Naive thymus-derived CD4-positive, alpha-beta T cell (primary cell): ENCODE measurements around the gene COMP. TPM values are rescaled to one million over a fixed set of nuclear protein-coding genes. Genes with fewer than 3 reads are reported as not detected.

Experiments
- ATAC-seq: fragments of 150-1000 bp; cut with Tn5 transposase; 2 replicates; pipeline ENCODE4 v1.10.0; 2021; ENCODE audit warnings: mild to moderate bottlenecking, moderate library complexity
- CTCF ChIA-PET: fragments of 350-600 bp; sonication (Branson Sonifier 250); formaldehyde crosslinking; loops from one replicate; lab custom pipeline; 2021; ENCODE audit warnings: antibody characterized with exemption; lab: Charles Lee
- POLR2A ChIA-PET: fragments of 350-600 bp; sonication (Branson Sonifier 250); formaldehyde crosslinking; loops from one replicate; lab custom pipeline; 2021; ENCODE audit warnings: antibody characterized with exemption, inconsistent platforms; lab: Charles Lee
- DNase-seq, 9 donors: peaks; one replicate each; pipeline versions ENCODE4 v3.0.0 to v3.0.0-alpha.2; 2020 to 2022; ENCODE audit warnings: mixed read lengths in 1 of 9
- H3K27ac ChIP-seq: one replicate; pipeline ENCODE4 v1.7.0; 2013; ENCODE audit warnings: mild to moderate bottlenecking, low read depth, low read length, moderate library complexity
- H3K27me3 ChIP-seq, 2 donors: one replicate each; pipeline ENCODE4 v1.7.0; 2013; ENCODE audit warnings: low read length in 2 of 2, mild to moderate bottlenecking in 2 of 2, moderate library complexity in 2 of 2; ENCODE audit not compliant: control insufficient read depth in 2 of 2, insufficient read depth in 2 of 2
- H3K36me3 ChIP-seq, 3 experiments: 1 replicate in 2 of 3; 2 replicates in 1 of 3; pipeline ENCODE4 v1.7.0; 2013; ENCODE audit warnings: low read length in 3 of 3, mild to moderate bottlenecking in 3 of 3, moderate library complexity in 1 of 3; ENCODE audit not compliant: insufficient read depth in 3 of 3, control insufficient read depth in 2 of 3
- H3K4me1 ChIP-seq, 2 donors: one replicate each; pipeline ENCODE4 v1.7.0; 2013; ENCODE audit warnings: low read length in 2 of 2, mild to moderate bottlenecking in 2 of 2, moderate library complexity in 1 of 2; ENCODE audit not compliant: control insufficient read depth in 2 of 2, insufficient read depth in 2 of 2
- H3K4me3 ChIP-seq: 2 replicates; pipeline ENCODE4 v1.7.0; 2013; ENCODE audit warnings: mild to moderate bottlenecking, low read length
- H3K9me3 ChIP-seq, 3 experiments: 1 replicate in 2 of 3; 2 replicates in 1 of 3; pipeline ENCODE4 v1.7.0; 2013; ENCODE audit warnings: low read length in 3 of 3; ENCODE audit not compliant: control insufficient read depth in 2 of 3
- H3K27ac Mint-ChIP-seq, 9 donors: one replicate each; pipeline ENCODE4 v1.8.0; 2020 to 2022; ENCODE audit warnings: mixed read lengths in 9 of 9, mild to moderate bottlenecking in 8 of 9, moderate library complexity in 5 of 9, inconsistent platforms in 2 of 9
- H3K27me3 Mint-ChIP-seq, 5 donors: one replicate each; pipeline ENCODE4 v1.8.0; 2021 to 2022; ENCODE audit warnings: mixed read lengths in 5 of 5, mild to moderate bottlenecking in 1 of 5
- H3K36me3 Mint-ChIP-seq, 5 donors: one replicate each; pipeline ENCODE4 v1.8.0; 2020 to 2022; ENCODE audit warnings: mixed read lengths in 5 of 5, mild to moderate bottlenecking in 3 of 5, inconsistent platforms in 1 of 5
- H3K4me1 Mint-ChIP-seq, 7 donors: one replicate each; pipeline ENCODE4 v1.8.0; 2020 to 2022; ENCODE audit warnings: mixed read lengths in 7 of 7, mild to moderate bottlenecking in 3 of 7, inconsistent platforms in 1 of 7
- H3K4me3 Mint-ChIP-seq, 10 donors: one replicate each; pipeline ENCODE4 v1.8.0; 2020 to 2022; ENCODE audit warnings: mild to moderate bottlenecking in 10 of 10, mixed read lengths in 10 of 10, moderate library complexity in 6 of 10, inconsistent platforms in 2 of 10
- H3K9me3 Mint-ChIP-seq, 11 donors: one replicate each; pipeline ENCODE4 v1.8.0; 2020 to 2022; ENCODE audit warnings: mixed read lengths in 11 of 11, mild to moderate bottlenecking in 4 of 11, inconsistent platforms in 1 of 11, moderate library complexity in 1 of 11
- intact Hi-C, 2 donors: fragments of 100-400 bp; cut with micrococcal nuclease; formaldehyde crosslinking; loops; one replicate each; pipeline ENCODE4 v1.15.1; 2023
- polyA plus RNA-seq, 2 donors: library from polyadenylated mRNA; unstranded; fragments of 300-500 nt; fragmentation: Illumina TruSeq; gene quantifications; one replicate each; pipeline ENCODE4 v1.2.3, GENCODE V29; 2021
- total RNA-seq, 6 experiments: library from RNA in 5 of 6; stranded (reverse) in 5 of 6; gene quantifications; 1 replicate in 5 of 6; 2 replicates in 1 of 6; pipeline ENCODE4 v1.2.3 and lab custom pipeline; 2021 to 2026

The COMP gene
- total and polyA plus RNA-seq, 7 experiments from 2014 or later, result not detected

DNA sequence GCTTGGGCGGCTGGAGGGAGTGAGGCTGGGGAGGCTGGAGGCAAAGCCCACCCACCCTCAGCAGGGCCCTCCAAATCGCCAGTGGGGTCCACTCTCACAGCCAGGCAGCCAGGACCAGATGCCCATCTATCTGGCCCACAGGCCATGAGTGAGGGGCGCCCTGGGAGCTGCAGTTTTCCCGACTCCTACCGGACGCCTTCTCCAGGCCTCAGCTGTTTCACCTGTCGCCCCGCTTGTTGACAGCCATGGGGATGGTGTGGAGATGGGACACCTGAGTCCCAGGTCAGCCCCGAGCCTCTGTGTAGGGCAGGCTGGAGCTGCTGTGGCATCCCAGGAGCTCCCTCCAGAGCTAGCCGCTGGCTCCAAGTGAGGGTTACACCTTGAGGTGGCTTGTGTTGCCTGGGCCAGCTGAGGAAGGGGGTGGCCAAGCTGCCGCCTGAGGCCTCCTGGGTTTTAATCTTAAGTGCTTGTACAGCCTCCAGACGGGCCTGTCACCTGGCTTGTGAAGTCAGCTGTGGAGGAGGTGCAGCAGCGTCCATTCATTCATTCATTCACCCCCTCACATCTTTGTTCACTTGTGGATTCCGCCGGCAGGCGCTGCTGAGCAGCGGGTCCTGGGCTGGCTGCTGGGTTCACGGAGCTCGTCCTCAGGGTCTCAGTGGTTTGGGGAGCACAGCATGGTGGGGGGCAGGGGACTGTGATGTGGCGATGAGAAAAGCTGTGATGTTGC is 52.0 kb downstream of the COMP start:
- H3K36me3 Mint-ChIP-seq, result no peaks in the 10 kb centered on the region
- no peak for ATAC-seq
- intact Hi-C loops, result no loop called here
- no peak overlapping the region for H3K27ac Mint-ChIP-seq
- no peak overlapping the region for H3K4me3 Mint-ChIP-seq
- no peaks in the 10 kb centered on the region for H3K27me3 Mint-ChIP-seq
- peaks cover 0 to 8% (median 0%) of the 10 kb centered on the region in 7 donors for H3K4me1 Mint-ChIP-seq
- Histone ChIP-seq H3K27me3 (no peaks in the 10 kb centered on the region), H3K9me3 (no peaks in the 10 kb centered on the region), H3K4me3 (no peak overlapping the region), H3K36me3 (peaks cover 0 to 6% (median 0%) of the 10 kb centered on the region in 3 experiments), H3K4me1 (no peaks in the 10 kb centered on the region), H3K27ac (no peak overlapping the region)
- H3K9me3 Mint-ChIP-seq, result no peaks in the 10 kb centered on the region
- CTCF ChIA-PET, result no interaction called here
- DNase-seq, result no peak
- POLR2A ChIA-PET, result no interaction called here

DNA sequence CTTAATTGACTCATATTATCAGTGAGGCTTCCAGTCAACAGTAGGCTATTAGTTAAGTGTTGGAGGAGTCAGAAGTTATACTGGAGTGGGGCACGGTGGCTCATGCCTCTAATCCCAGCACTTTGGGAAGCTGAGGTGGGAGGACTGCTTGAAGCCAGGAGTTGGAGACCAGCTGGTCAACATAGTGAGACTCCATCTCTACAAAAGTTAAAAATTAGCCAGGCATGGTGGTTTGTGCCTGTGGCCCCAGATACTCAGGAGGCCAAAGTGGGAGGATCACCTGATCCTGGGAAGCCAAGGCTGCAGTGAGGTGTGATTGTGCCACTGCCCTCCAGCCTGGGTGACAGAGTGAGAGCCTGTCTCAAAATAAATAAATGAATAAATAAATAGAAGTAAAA is 53.2 kb downstream of the COMP start:
- Histone ChIP-seq H3K9me3 (no peaks in the 10 kb centered on the region), H3K27ac (no peak overlapping the region), H3K27me3 (no peaks in the 10 kb centered on the region), H3K4me3 (no peak overlapping the region), H3K36me3 (no peaks in the 10 kb centered on the region), H3K4me1 (no peaks in the 10 kb centered on the region)
- Mint-ChIP-seq H3K4me1 (peaks cover 0 to 11% (median 0%) of the 10 kb centered on the region in 7 donors), H3K9me3 (no peaks in the 10 kb centered on the region), H3K27ac (no peak overlapping the region), H3K4me3 (no peak overlapping the region), H3K36me3 (no peaks in the 10 kb centered on the region), H3K27me3 (no peaks in the 10 kb centered on the region)
- CTCF ChIA-PET, result no interaction called here
- DNase-seq (no peak), ATAC-seq (no peak)
- POLR2A ChIA-PET, result no interaction called here
- intact Hi-C loops, result no loop called here

DNA sequence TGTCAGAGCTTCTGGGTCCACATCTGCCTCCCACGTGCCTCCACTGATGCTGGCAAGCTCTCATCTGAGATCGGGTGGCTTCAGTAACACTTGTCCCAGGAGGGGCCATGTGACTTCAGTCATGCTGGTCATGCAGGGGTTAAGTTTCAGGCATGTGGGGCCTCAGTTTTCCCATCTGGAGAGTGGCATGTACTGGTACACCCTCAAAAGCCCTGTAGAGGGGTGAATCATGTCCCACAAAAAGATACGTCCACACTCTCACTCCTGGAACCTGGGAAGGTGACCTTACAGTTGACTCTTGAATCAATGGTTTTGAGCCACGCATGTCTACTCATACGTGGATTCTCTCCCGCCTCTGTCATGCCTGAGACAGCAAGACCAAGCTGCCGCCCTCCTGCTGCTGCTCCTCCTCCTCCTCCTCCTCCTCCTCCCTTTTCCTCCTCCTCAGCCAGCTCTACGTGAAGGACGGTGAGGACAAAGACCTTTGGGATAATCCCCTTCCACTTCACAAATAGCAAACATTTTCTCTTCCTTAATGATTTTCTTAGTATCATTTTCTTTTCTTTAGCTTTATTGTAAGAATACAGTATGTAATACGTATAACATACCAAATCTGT is 53.7 kb downstream of the COMP start:
- H3K9me3 Mint-ChIP-seq, result no peaks in the 10 kb centered on the region
- no peaks in the 10 kb centered on the region for H3K9me3 ChIP-seq
- no peaks in the 10 kb centered on the region for H3K36me3 ChIP-seq
- H3K4me3 Mint-ChIP-seq, result no peak overlapping the region
- no peak overlapping the region for H3K27ac ChIP-seq
- intact Hi-C loops, result no loop called here
- no peaks in the 10 kb centered on the region for H3K36me3 Mint-ChIP-seq
- H3K4me1 Mint-ChIP-seq, result peaks cover 0 to 11% (median 0%) of the 10 kb centered on the region in 7 donors
- ChIA-PET POLR2A (no interaction called here), CTCF (no interaction called here)
- H3K27me3 ChIP-seq, result no peaks in the 10 kb centered on the region
- ATAC-seq (no peak), DNase-seq (no peak)
- H3K27me3 Mint-ChIP-seq, result no peaks in the 10 kb centered on the region
- H3K4me3 ChIP-seq, result no peak overlapping the region
- no peak overlapping the region for H3K27ac Mint-ChIP-seq
- no peaks in the 10 kb centered on the region for H3K4me1 ChIP-seq

DNA sequence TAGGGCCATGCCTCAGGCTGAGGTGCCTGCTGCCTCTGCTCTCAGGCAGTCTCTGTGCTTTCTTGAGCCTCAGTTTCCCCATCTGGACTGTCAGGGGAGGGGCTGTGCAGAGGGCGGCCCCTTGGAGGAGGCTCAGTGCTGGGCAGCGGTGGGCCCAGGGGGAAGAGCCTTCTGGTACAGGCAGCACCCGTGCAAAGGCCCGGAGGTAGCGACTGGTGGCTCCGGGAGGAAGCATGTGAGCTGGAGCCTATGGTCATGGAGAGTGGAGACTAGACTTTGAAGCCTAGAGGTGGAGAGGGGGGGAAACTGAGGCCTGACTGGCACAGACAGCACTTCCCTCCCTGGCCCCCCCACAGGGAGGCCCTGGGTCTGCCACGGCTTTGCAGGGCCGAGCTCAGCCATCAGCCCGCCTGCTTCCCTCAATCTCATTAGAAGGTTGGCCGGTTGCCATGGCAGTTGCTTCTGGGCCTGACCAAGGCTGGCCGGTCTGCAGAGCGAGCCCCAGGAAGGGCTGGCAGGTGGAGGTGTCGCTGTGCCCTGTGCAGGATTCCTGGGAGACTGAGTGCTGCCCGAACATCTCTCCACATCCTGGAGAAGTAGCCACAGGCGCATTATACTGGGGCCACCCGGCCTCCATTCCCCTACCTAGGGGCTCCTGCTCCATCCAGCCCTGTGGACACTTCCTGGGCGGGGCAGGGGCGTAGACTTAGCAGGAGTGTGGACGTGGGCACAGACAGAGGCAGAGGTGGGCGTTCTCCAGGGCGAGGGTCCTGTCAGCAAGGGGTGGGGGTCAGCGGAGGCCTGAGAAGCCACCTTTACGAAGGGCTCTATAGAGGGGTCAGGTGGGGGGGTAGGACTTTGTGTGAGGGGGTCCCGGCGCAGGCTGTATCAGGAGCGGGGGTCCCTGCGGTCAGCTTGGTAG is 54.4 kb downstream of the COMP start:
- H3K4me1 ChIP-seq, result no peaks in the 10 kb centered on the region
- no peaks in the 10 kb centered on the region for H3K9me3 ChIP-seq
- Mint-ChIP-seq H3K27me3 (no peaks in the 10 kb centered on the region), H3K9me3 (peaks cover 0 to 1% (median 0%) of the 10 kb centered on the region in 11 donors), H3K4me1 (peaks cover 0 to 11% (median 0%) of the 10 kb centered on the region in 7 donors), H3K36me3 (no peaks in the 10 kb centered on the region), H3K27ac (no peak overlapping the region), H3K4me3 (no peak overlapping the region)
- ATAC-seq (no peak), DNase-seq (no peak)
- H3K27me3 ChIP-seq, result no peaks in the 10 kb centered on the region
- no peaks in the 10 kb centered on the region for H3K36me3 ChIP-seq
- ChIA-PET CTCF (interaction anchor here (0.5 kb wide), 1 partner anchor 312 kb away, joined by 6 read pairs; no protein-coding TSS in a partner anchor), POLR2A (no interaction called here)
- H3K4me3 ChIP-seq, result no peak overlapping the region
- H3K27ac ChIP-seq, result no peak overlapping the region
- intact Hi-C loops, result no loop called here

DNA sequence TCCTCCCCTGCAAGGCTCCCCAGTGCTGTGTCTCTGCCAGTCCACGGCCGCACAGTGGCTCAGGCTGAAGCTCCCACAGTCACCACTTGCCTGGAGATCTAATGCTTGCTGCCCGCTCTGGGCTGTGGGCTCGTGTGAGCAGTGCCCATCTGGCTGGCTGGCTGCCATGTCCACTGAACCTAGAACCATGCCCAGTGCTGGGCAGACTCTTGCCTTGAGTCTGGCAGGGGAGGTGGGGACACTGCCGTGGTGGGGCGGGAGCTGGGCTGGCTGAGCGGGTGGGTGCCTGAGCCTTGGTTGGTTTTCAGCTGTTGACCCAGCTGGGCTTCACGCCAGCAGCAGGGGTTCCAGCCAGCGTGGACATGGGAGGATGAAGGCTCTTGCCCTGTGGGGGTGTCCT is 55.4 kb downstream of the COMP start:
- H3K27ac Mint-ChIP-seq, result no peak overlapping the region
- H3K36me3 Mint-ChIP-seq, result no peaks in the 10 kb centered on the region
- H3K27me3 Mint-ChIP-seq, result no peaks in the 10 kb centered on the region
- DNase-seq (no peak), ATAC-seq (no peak)
- no peaks in the 10 kb centered on the region for H3K9me3 ChIP-seq
- intact Hi-C loops, result no loop called here
- ChIA-PET CTCF (no interaction called here), POLR2A (no interaction called here)
- peaks cover 0 to 1% (median 0%) of the 10 kb centered on the region in 11 donors for H3K9me3 Mint-ChIP-seq
- no peak overlapping the region for H3K4me3 ChIP-seq
- no peaks in the 10 kb centered on the region for H3K4me1 ChIP-seq
- peak overlapping the region in 1 of 10 donors; percentile 53 for H3K4me3 Mint-ChIP-seq
- H3K27me3 ChIP-seq, result no peaks in the 10 kb centered on the region
- no peak overlapping the region for H3K27ac ChIP-seq
- H3K4me1 Mint-ChIP-seq, result peaks cover 0 to 16% (median 5%) of the 10 kb centered on the region in 7 donors
- no peaks in the 10 kb centered on the region for H3K36me3 ChIP-seq

DNA sequence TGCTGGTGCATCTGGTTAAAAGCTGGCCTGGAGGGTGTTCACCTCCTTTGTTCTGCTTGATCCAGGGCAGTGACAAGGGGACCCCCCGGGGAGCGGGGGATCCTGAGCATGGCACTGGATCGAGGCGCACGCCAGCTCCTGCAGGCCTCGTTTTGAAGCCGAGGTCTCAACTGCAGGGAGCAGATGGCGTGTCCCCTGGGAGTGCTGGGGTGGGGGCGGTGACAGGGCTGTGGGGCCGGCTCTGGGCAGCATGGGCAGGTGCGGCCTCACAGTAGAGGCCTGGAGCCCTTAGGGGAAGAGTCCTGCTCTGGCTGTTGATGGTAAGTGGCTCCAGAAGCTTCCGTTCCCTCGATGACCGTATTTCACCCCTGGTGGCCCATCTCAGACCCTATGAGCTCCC is 55.8 kb downstream of the COMP start:
- Mint-ChIP-seq H3K9me3 (peaks cover 0 to 3% (median 0%) of the 10 kb centered on the region in 11 donors), H3K36me3 (no peaks in the 10 kb centered on the region), H3K4me1 (peaks cover 0 to 12% (median 5%) of the 10 kb centered on the region in 7 donors), H3K27me3 (no peaks in the 10 kb centered on the region), H3K4me3 (no peak overlapping the region), H3K27ac (no peak overlapping the region)
- ChIA-PET POLR2A (no interaction called here), CTCF (no interaction called here)
- Histone ChIP-seq H3K4me3 (no peak overlapping the region), H3K27ac (no peak overlapping the region), H3K27me3 (no peaks in the 10 kb centered on the region), H3K9me3 (no peaks in the 10 kb centered on the region), H3K36me3 (peaks cover 0 to 3% (median 0%) of the 10 kb centered on the region in 3 experiments), H3K4me1 (no peaks in the 10 kb centered on the region)
- ATAC-seq, result no peak
- intact Hi-C loops, result no loop called here
- DNase-seq, result no peak
